Neural progenitor cell (in vitro differentiated cells): Measurements from ENCODE around the gene HEXIM2. TPM values are rescaled to one million over a fixed set of nuclear protein-coding genes. Genes with fewer than 3 reads are reported as not detected.

ENCODE experiments used
- DNase-seq: peaks from one replicate; pipeline ENCODE4 v3.0.0-alpha.2; 2016; ENCODE audit warnings: low spot score
- H2AFZ ChIP-seq: fragments of 200-600 bp; sonication (generic); replicated peaks from 2 replicates; pipeline ENCODE4 v1.6.1; 2016; ENCODE audit warnings: antibody characterized with exemption
- H3F3A ChIP-seq: fragments of 200-600 bp; sonication (generic); 2 replicates; pipeline ENCODE4 v1.6.1; 2016; ENCODE audit warnings: antibody characterized with exemption, low read depth
- H3K27ac ChIP-seq: fragments of 200-600 bp; sonication (generic); 2 replicates; pipeline ENCODE4 v1.5.1; 2016; ENCODE audit warnings: mild to moderate bottlenecking
- H3K27me3 ChIP-seq: fragments of 200-600 bp; sonication (generic); 2 replicates; pipeline ENCODE4 v1.6.1; 2016; ENCODE audit warnings: mild to moderate bottlenecking, moderate library complexity
- H3K36me3 ChIP-seq: fragments of 200-600 bp; sonication (generic); 2 replicates; pipeline ENCODE4 v1.5.1; 2016
- H3K4me1 ChIP-seq: fragments of 200-600 bp; sonication (generic); 2 replicates; pipeline ENCODE4 v1.6.1; 2016; ENCODE audit warnings: mixed run types
- H3K4me2 ChIP-seq: fragments of 200-600 bp; sonication (generic); 2 replicates; pipeline ENCODE4 v1.6.1; 2016
- H3K4me3 ChIP-seq: fragments of 200-600 bp; sonication (generic); 2 replicates; pipeline ENCODE4 v1.5.1; 2016
- H3K79me2 ChIP-seq: fragments of 200-600 bp; sonication (generic); 2 replicates; pipeline ENCODE4 v1.6.1; 2016; ENCODE audit warnings: low read depth
- H3K9ac ChIP-seq: fragments of 200-600 bp; sonication (generic); 2 replicates; pipeline ENCODE4 v1.6.1; 2016
- H3K9me3 ChIP-seq: fragments of 200-600 bp; sonication (generic); 2 replicates; pipeline ENCODE4 v1.5.1; 2016; ENCODE audit warnings: low read depth
- H4K20me1 ChIP-seq: fragments of 200-600 bp; sonication (generic); 2 replicates; pipeline ENCODE4 v1.6.1; 2016; ENCODE audit warnings: low read depth
- H3K27ac Mint-ChIP-seq: 3 replicates; pipeline ENCODE4 v1.8.0; 2021; ENCODE audit warnings: mixed read lengths
- H3K27me3 Mint-ChIP-seq: 2 replicates; pipeline ENCODE4 v1.8.0; 2022; ENCODE audit warnings: low read depth, mild to moderate bottlenecking, inconsistent platforms, moderate library complexity, mixed read lengths; ENCODE audit not compliant: insufficient read depth
- H3K36me3 Mint-ChIP-seq: 3 replicates; pipeline ENCODE4 v1.8.0; 2021; ENCODE audit warnings: mixed read lengths
- H3K4me1 Mint-ChIP-seq: 3 replicates; pipeline ENCODE4 v1.8.0; 2021; ENCODE audit warnings: mixed read lengths
- H3K4me3 Mint-ChIP-seq: 3 replicates; pipeline ENCODE4 v1.8.0; 2021; ENCODE audit warnings: mild to moderate bottlenecking, moderate library complexity, mixed read lengths
- H3K9me3 Mint-ChIP-seq: 3 replicates; pipeline ENCODE4 v1.8.0; 2020; ENCODE audit warnings: mixed read lengths
- EZH2 ChIP-seq: fragments of 200-600 bp; sonication (generic); IDR thresholded peaks from 2 replicates; pipeline ENCODE4 v1.6.1; 2017; ENCODE audit warnings: antibody characterized with exemption, mild to moderate bottlenecking, moderate library complexity
- EZH2phosphoT487 ChIP-seq: fragments of 200-600 bp; sonication (generic); IDR thresholded peaks from 2 replicates; pipeline ENCODE4 v1.6.1; 2017; ENCODE audit warnings: antibody characterized with exemption
- total RNA-seq: library from RNA; depleted of rRNA; stranded (reverse); fragments of >200 nt; gene quantifications from 2 replicates; pipeline ENCODE4 v1.2.3, GENCODE V29; 2015; ENCODE audit warnings: low replicate concordance
- TF ChIP-seq, protein P1 (sequence below): fragments of 200-600 bp; sonication (generic); IDR thresholded peaks from 2 replicates; pipeline ENCODE4 v1.5.1; 2017; ENCODE audit warnings: antibody characterized with exemption, mild to moderate bottlenecking

The HEXIM2 gene
- total RNA-seq, 1 donor from 2014 or later, result 4.6 TPM

GRCh38 chr17:45168991-45169752 lies 7.5 kb downstream of the HEXIM2 start:
- no peaks in the 10 kb centered on the region for H3K36me3 ChIP-seq
- H3K27ac ChIP-seq, result no peak overlapping the region
- no peaks in the 10 kb centered on the region for H4K20me1 ChIP-seq
- no peak overlapping the region for H3K4me2 ChIP-seq
- H3F3A ChIP-seq, result peaks cover 34% of the 10 kb centered on the region
- no peak overlapping the region for H3K9ac ChIP-seq
- no peak overlapping the region for H2AFZ ChIP-seq
- no peak for TF ChIP-seq EZH2phosphoT487
- no peak for TF ChIP-seq EZH2
- TF ChIP-seq, protein P1, sequence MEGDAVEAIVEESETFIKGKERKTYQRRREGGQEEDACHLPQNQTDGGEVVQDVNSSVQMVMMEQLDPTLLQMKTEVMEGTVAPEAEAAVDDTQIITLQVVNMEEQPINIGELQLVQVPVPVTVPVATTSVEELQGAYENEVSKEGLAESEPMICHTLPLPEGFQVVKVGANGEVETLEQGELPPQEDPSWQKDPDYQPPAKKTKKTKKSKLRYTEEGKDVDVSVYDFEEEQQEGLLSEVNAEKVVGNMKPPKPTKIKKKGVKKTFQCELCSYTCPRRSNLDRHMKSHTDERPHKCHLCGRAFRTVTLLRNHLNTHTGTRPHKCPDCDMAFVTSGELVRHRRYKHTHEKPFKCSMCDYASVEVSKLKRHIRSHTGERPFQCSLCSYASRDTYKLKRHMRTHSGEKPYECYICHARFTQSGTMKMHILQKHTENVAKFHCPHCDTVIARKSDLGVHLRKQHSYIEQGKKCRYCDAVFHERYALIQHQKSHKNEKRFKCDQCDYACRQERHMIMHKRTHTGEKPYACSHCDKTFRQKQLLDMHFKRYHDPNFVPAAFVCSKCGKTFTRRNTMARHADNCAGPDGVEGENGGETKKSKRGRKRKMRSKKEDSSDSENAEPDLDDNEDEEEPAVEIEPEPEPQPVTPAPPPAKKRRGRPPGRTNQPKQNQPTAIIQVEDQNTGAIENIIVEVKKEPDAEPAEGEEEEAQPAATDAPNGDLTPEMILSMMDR, result no peak
- H3K4me3 Mint-ChIP-seq, result no peak overlapping the region
- H3K9me3 Mint-ChIP-seq, result no peaks in the 10 kb centered on the region
- no peaks in the 10 kb centered on the region for H3K27me3 ChIP-seq
- no peak overlapping the region for H3K27ac Mint-ChIP-seq
- H3K79me2 ChIP-seq, result no peaks in the 10 kb centered on the region
- no peaks in the 10 kb centered on the region for H3K9me3 ChIP-seq
- H3K4me1 ChIP-seq, result peaks cover 25% of the 10 kb centered on the region
- H3K27me3 Mint-ChIP-seq, result peaks cover 8% of the 10 kb centered on the region
- no peak for DNase-seq
- H3K4me3 ChIP-seq, result no peak overlapping the region
- peaks cover 30% of the 10 kb centered on the region for H3K4me1 Mint-ChIP-seq
- H3K36me3 Mint-ChIP-seq, result peaks cover 7% of the 10 kb centered on the region

- Histone ChIP-seq H3K9me3 (no peaks in the 10 kb centered on the region), H3K4me3 (no peak overlapping the region), H4K20me1 (no peaks in the 10 kb centered on the region), H3K79me2 (no peaks in the 10 kb centered on the region), H3K27me3 (no peaks in the 10 kb centered on the region), H3K36me3 (no peaks in the 10 kb centered on the region), H3F3A (peaks cover 34% of the 10 kb centered on the region), H2AFZ (no peak overlapping the region), H3K4me1 (peaks cover 25% of the 10 kb centered on the region), H3K27ac (peak overlapping the region; percentile 90), H3K4me2 (no peak overlapping the region), H3K9ac (no peak overlapping the region)
- peak overlapping the region; percentile 57 for H3K27ac Mint-ChIP-seq
- H3K27me3 Mint-ChIP-seq, result peaks cover 8% of the 10 kb centered on the region
- H3K36me3 Mint-ChIP-seq, result peaks cover 6% of the 10 kb centered on the region
- H3K4me3 Mint-ChIP-seq, result no peak overlapping the region
- TF ChIP-seq EZH2phosphoT487, result no peak
- TF ChIP-seq, protein P1, result no peak
- no peak for TF ChIP-seq EZH2
- H3K4me1 Mint-ChIP-seq, result peaks cover 30% of the 10 kb centered on the region
- DNase-seq, result no peak
- no peaks in the 10 kb centered on the region for H3K9me3 Mint-ChIP-seq
Measured at GRCh38 chr17:45170280-45170930, 8.7 kb downstream of the HEXIM2 start.

DNA sequence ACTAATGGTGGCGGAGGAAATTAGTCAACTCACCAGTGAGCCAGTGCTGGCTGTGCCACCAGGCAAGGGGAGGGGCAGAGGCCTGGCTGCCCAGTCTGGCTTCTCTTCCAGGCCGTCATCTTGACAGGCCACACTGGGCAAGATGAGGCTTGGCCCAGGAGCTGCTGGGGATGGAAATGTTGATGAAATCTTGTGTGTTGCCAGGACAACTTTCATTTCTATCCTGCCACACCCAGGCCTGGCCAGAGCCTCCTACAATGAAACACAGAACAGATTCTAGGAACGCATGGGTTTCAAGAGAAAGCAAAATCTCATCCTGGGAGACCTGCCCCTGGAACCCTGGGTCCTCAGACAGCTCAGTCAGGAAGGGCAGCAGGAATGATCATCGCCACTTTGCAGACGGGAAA lies 9.3 kb downstream of the HEXIM2 start:
- Mint-ChIP-seq H3K4me3 (no peak overlapping the region), H3K4me1 (peaks cover 30% of the 10 kb centered on the region), H3K27me3 (peaks cover 8% of the 10 kb centered on the region), H3K27ac (peak overlapping the region; percentile 57), H3K9me3 (no peaks in the 10 kb centered on the region), H3K36me3 (peaks cover 5% of the 10 kb centered on the region)
- peaks cover 34% of the 10 kb centered on the region for H3F3A ChIP-seq
- no peak overlapping the region for H3K4me3 ChIP-seq
- no peaks in the 10 kb centered on the region for H3K79me2 ChIP-seq
- H3K27me3 ChIP-seq, result no peaks in the 10 kb centered on the region
- no peak overlapping the region for H2AFZ ChIP-seq
- H3K9me3 ChIP-seq, result no peaks in the 10 kb centered on the region
- H3K4me1 ChIP-seq, result peaks cover 25% of the 10 kb centered on the region
- no peak for DNase-seq
- H3K27ac ChIP-seq, result peak overlapping the region; percentile 90
- no peak overlapping the region for H3K9ac ChIP-seq
- no peak overlapping the region for H3K4me2 ChIP-seq
- TF ChIP-seq EZH2phosphoT487 (no peak), EZH2 (no peak)
- TF ChIP-seq, protein P1, result no peak
- no peaks in the 10 kb centered on the region for H3K36me3 ChIP-seq
- H4K20me1 ChIP-seq, result no peaks in the 10 kb centered on the region
